HEK293T (cell line): ENCODE measurements around the gene IQSEC1.

ENCODE experiments used
- SUZ12 ChIP-seq: fragments of 450-650 bp; IDR thresholded peaks from 2 replicates; pipeline ENCODE4 v1.6.1; 2016; ENCODE audit warnings: mild to moderate bottlenecking
- TARDBP ChIP-seq: fragments of 450-650 bp; IDR thresholded peaks from 2 replicates; pipeline ENCODE4 v1.6.1; 2016

DNA sequence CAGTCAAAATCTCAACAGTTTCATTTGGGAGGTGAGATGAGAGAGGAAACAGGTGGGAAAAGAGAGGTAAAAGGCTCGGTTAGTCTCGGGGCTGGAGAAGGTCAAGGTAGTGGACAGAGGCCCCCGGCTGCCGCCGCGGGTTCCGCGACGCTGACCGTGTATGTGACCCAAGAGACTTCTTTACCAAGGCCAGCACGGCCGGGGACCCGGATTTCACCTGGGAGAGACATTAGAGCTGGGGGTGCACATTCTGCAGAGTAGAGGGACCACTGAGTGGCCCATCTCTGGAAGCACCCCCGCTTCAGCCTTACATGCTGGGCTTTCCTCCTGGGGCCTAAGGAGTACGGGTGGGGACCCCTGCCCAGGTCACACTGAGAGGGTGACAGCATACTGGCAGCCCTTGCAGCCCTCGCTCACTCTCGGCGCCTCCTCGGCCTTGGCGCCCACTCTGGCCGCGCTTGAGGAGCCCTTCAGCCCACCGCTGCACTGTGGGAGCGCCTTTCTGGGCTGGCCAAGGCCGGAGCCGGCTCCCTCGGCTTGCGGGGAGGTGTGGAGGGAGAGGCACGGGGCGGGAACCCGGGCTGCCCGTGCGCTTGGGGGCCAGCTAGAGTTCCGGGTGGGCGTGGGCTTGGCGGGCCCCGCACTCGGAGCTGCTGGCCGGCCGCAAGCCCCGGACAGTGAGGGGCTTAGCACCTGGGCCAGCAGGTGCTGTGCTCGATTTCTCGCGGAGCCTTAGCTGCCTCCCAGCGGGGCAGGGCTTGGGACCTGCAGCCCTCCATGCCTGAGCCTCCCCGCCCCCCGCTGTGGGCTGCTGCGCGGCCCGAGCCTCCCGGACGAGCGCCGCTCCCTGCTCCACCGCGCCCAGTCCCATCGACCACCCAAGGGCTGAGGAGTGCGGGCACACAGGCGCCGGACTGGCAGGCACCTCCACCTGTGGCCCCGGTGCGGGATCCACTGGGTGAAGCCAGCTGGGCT is 190.6 kb downstream of the IQSEC1 start:
- TF ChIP-seq SUZ12 (no peak), TARDBP (no peak)
